HG03439 (cell line): Measurements from ENCODE around the gene WDPCP.
"Not testable (repeated sequence)": the region's sequence is repeated elsewhere in the genome, so short reads cannot be mapped to it uniquely, and the experiment has no call there.

Experiments
- ATAC-seq: cut with Tn5 transposase; IDR thresholded peaks from one replicate; pipeline ENCODE4 v1.9.1; 2021; ENCODE audit warnings: mild to moderate bottlenecking, moderate library complexity; ENCODE audit not compliant: unreplicated experiment

WDPCP gene

GRCh38 chr2:63590626-63591408 is 2.5 kb upstream of the WDPCP start:
- ATAC-seq: no peak

DNA sequence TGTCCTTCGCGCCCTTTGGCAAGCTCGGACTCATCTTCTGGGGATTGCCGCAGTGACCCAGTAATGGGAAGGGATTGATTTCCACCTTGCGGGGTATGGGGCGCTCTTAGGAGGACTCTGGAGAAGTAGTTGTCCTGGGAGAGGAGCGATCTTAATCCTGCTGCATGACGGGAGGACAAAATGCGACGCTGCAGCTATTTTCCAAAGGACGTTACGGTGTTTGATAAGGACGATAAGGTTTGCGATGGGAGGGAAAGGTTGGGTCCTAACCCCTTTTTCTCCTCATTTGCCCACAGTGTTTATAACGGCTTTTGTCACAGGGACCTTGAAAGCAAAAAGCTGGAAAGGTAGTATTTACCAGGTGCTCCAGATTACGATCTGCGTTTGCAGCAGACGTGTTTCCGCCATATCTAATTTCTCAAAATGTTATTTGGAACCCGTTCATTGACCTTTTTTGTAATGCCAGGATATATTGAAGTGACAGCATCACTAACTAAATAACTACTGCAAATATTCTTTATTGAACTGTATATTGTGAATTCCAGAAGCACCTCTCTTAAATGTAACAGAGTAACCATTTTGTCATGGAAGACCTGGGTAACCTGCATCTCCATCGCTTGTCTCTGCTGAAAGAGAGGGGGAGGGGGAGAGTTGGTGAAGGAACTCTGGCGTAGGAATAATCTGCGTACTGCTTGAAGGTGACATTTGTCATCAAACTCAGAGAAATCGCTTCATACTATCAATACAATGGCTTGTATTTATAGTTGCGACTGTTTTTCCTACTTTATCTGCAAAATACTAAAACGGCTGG is 1.1 kb upstream of the WDPCP start:
- peak; percentile 3 for ATAC-seq

GRCh38 chr2:63587814-63588384 is 378 bp downstream of the WDPCP start:
- ATAC-seq: no peak

DNA sequence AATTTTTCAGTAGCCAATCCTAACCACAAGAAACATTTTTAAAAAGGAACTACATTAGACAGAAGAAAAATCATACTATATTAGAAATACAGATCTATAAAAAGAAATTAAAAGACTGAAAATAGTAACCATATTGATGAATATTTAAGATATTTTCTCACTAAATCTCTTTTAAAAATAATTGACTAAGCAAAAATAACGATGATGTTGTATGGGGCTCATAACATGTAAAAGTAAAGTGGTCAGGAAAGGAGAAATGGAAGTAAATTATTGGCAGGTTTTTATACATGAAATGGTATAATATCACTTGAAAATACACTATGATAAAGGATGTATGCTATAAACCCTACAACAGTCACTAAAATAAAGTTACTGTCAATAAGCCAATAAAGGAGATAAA is 5.4 kb downstream of the WDPCP start:
- ATAC-seq: no peak

DNA sequence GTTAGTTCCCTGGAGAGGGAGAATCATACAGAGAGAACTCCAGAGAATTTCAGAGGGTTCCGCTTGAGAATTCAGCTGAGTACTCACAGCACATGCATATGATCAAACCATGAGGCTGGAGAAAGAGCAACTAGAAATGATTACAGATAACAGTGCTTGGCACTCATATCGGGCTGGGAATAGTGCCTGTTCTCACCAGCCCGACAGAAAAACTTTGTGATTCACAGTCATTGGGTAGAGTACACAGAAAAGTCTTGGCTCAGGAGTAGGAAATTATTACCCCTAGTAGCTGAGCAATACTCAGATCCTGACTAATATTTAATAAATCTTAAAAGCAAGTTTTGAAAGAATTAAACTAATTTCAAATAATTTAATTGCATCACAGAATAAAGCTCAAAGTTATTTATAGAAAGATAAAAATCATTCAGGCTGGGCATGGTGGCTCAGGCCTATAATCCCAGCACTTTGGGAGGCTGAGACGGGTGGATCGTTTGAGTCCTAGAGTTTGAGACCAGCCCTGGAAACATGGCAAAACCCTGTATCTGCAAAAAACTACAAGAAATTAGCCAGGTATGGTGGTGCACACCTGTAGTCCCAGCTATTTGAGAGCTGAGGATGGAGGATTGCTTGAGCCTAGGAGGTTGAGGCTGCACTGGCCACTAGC is 6.8 kb downstream of the WDPCP start:
- ATAC-seq: no peak

- no peak for ATAC-seq
Measured at GRCh38 chr2:63580651-63581297, 7.5 kb downstream of the WDPCP start.

- no peak for ATAC-seq
Measured at GRCh38 chr2:63578767-63579166, 9.5 kb downstream of the WDPCP start.

- no peak for ATAC-seq
Measured at GRCh38 chr2:63576546-63576945, 11.7 kb downstream of the WDPCP start.

DNA sequence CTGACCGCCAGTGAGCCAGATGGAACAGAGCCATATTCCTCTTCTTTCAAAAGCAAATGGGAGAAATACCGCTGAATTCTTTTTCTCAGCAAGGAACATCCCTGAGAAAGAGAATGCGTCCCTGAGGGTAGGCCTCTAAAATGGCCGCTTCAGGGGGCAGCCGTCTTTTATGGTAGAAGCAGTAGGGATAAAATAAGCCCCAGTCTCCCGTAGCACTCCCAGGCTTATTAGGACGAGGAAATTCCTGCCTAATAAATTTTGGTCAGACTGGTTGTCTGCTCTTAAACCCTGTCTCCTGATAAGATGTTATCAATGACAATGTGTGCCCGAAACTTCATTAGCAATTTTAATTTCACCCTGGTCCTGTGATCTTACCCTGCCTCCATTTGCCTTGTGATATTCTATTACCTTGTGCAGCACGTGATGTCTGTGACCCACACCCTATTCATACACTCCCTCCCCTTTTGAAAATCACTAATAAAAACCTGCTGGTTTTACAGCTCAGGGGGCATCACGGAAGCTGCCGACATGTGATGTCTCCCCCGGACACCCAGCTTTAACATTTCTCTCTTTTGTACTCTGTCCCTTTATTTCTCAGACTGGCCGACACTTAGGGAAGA is 14.4 kb downstream of the WDPCP start:
- not testable (repeated sequence) for ATAC-seq

DNA sequence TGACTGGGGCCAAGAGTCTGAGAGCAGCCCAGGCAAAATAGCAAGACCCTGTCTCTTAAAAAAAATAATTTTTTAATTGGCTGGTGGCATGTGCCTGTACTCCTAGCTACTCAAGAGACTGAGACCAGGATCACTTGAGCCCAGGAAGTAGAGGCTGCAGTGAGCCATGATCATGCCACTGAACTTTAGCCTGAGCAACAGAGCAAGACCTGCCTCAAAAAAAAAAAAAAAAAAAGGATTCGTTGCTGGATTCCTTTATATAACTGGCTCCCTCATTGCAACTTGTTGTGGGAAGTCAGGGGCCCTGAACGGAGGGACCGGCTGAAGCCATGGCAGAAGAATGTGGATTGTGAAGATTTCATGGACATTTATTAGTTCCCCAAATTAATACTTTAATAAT is 15.3 kb downstream of the WDPCP start:
- not testable (repeated sequence) for ATAC-seq

DNA sequence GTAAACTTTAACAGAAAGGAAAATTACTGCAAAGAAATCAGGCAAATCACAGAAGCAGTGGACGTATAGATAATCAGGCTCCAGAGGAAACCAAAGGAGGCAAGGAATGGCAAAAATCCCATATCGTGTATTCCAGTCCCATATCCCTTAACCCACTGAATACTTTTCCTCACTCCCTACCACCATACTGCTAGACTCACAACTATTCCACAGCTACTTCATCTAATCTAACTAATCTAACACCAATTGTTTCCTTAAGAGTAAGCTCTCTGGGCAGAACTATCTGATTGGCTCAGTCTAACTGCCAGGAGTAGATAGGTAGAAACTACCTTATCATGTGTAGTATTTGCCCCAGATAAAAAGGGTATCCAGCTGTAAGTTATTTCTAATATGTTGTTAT is 16.3 kb downstream of the WDPCP start:
- ATAC-seq: no peak

GRCh38 chr2:63571291-63571690 is 17.0 kb downstream of the WDPCP start:
- ATAC-seq: no peak

DNA sequence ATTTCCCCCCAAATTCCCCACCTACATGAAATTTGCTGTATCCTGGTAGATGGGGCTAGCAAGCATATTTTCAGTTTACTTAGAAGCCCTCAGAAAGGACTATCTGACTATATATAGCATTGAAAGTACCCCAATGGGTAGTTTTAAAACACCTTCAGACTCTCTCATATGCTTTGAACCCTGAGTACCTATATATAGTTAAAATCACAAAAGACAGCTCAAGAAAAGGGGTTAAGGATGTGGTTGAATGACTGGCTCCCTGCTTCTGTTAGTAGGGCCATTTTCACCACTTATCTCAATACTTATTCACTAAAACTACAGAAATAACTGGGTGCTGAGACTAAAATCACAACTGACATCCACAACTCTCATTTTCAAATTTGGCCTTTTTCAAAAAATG is 18.5 kb downstream of the WDPCP start:
- ATAC-seq: peak; percentile 85

GRCh38 chr2:63562751-63563150 is 25.5 kb downstream of the WDPCP start:
- ATAC-seq: no peak

DNA sequence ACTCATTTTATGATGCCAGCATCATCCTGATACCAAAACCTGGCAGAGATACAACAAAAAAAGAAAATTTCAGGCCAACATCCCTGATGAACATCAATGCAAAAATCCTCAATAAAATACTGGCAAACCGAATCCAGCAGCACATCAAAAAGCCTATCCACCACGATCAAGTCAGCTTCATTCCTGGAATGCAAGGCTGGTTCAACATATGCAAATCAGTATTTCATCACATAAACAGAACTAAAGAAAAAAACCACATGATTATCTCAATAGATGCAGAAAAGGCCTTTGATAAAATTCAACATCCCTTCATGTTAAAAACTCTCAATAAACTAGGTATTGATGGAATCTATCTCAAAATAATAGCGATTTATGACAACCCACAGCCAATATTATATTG is 29.4 kb downstream of the WDPCP start:
- ATAC-seq: not testable (repeated sequence)

- not testable (repeated sequence) for ATAC-seq
Measured at GRCh38 chr2:63557819-63558218, 30.5 kb downstream of the WDPCP start.

- ATAC-seq: no peak
Measured at GRCh38 chr2:63555931-63556330, 32.3 kb downstream of the WDPCP start.

DNA sequence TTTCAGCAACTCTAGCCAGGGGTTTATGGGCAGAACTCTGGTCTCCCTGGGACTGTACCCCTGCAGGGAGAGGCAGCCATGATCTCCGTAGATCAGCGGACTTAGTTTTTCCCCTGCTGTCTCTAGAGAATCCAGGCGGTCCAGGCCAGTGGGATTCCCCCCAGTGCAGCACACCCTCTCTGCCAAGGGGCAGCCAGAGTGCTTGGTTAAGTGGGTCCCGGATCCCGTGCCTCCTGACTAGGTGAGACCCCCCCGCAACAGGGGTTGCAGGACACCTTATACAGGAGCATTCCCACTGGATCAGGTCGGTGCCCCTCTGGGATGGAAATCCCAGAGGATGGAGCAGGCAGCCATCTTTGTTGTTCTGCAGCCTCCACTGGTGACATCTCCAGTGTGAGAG is 33.0 kb downstream of the WDPCP start:
- ATAC-seq: no peak

DNA sequence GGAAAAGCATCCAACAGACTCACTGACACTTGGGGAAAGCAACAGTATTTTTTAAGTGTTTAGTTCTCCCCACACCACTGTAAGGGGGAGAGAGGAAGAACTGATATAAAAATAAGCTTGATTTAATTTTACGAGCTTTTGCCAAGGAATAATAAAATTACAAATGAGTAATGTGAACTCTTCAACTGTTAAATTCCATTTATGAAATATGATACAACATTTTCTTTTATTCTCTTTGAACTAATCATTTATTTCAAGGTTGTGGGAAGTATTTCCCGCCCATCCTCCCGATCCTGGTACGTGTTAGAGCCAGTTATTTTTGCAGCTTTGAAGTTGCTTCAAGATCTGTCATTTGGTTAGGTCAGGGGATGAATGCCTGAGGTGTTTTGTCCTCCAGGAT is 35.2 kb downstream of the WDPCP start:
- no peak for ATAC-seq

- ATAC-seq: no peak
Measured at GRCh38 chr2:63545023-63545422, 43.3 kb downstream of the WDPCP start.
